Bronchus fibroblast of lung (primary cell): Measurements from ENCODE around the gene CREB5. TPM values are rescaled to one million over a fixed set of nuclear protein-coding genes. Genes with fewer than 3 reads are reported as not detected.

Experiments used
- total RNA-seq: library from RNA; depleted of rRNA; stranded (reverse); fragments of >200 nt; gene quantifications from 2 replicates; pipeline ENCODE4 v1.2.3, GENCODE V29; 2015

The CREB5 gene, protein sequence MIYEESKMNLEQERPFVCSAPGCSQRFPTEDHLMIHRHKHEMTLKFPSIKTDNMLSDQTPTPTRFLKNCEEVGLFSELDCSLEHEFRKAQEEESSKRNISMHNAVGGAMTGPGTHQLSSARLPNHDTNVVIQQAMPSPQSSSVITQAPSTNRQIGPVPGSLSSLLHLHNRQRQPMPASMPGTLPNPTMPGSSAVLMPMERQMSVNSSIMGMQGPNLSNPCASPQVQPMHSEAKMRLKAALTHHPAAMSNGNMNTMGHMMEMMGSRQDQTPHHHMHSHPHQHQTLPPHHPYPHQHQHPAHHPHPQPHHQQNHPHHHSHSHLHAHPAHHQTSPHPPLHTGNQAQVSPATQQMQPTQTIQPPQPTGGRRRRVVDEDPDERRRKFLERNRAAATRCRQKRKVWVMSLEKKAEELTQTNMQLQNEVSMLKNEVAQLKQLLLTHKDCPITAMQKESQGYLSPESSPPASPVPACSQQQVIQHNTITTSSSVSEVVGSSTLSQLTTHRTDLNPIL
- 5.4 and 5.9 TPM in 2 replicates for total RNA-seq

DNA sequence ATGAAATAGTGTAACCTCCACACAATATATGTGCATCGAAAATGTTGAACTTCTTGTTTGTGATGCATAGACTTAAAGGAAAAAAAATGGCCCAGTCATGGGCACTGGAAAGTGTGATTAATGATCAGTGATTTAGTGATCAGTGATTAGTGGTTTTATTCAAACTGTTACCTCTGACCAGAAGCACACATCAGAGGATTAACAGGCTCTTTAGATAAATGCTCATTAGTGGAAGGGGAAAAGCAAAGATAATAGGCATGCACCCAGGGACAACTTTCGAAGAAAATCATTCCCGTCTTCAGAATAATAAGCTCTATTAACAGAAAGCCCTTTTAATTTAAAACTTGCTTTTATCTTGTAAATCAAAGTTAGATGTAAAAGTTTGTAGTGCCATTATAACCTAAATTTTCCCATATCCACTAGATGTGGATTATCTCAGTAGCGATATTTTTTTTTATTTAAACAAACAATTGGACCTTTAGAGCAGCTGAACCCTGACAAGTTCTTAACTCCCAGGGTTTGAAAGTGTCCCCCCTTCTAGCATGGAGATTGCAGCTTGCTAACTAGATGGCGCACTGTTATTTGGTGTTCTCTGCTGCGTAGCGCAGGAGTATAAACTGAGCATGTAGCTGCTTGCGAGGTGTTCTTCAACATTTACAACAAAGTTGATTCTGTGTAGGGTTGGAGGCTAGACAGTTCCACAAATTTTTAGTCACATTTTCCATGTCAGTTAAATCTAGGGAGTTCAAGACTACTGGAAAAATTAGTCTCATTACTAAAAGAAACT lies at the start of gene CREB5:
CREB5 (plus strand) TSS at position 643 of the 787 bp plus-strand sequence. CDS start 397 bp downstream, outside the sequence.

Other genes with a start within 250 kb of the CREB5 start
- 4.9 and 5.8 TPM in 2 replicates for gene JAZF1, start 231.7 kb upstream of the CREB5 start, total RNA-seq